ENCODE measurements around the gene ETV3. TPM values are rescaled to one million over a fixed set of nuclear protein-coding genes. Genes with fewer than 3 reads are reported as not detected.
"Not testable (repeated sequence)": the region's sequence is repeated elsewhere in the genome, so short reads cannot be mapped to it uniquely, and the experiment has no call there.

ETV3 gene
- total RNA-seq, 1 experiment from 2014 or later = 25.8 TPM

GRCh38 chr1:157099633-157100009, 38.6 kb downstream of the ETV3 start, which contains the start of gene ETV3L:
Gene ETV3L, minus strand, starts transcription at chr1:157099808. Its CDS starts 285 bp downstream, at chr1:157099523.
- H3K4me3 ChIP-seq (ENCODE audit: low read depth, low read length) = no peak within 1 kb of the TSS
- DNase-seq = no peak
- H3K4me1 ChIP-seq = no peaks in the 10 kb centered on the region
- Mint-ChIP-seq H3K36me3 (ENCODE audit: insufficient read depth, unreplicated experiment) (peaks cover 5% of the 10 kb centered on the region), H3K4me1 (ENCODE audit: low read depth, unreplicated experiment) (peaks cover 4% of the 10 kb centered on the region), H3K9me3 (ENCODE audit: unreplicated experiment) (no peaks in the 10 kb centered on the region), H3K27me3 (ENCODE audit: insufficient read depth, unreplicated experiment) (peaks cover 4% of the 10 kb centered on the region), H3K27ac (ENCODE audit: unreplicated experiment) (no peak within 1 kb of the TSS), H3K4me3 (ENCODE audit: unreplicated experiment) (no peak within 1 kb of the TSS)
- intact Hi-C loops (cut with micrococcal nuclease; ENCODE audit: unreplicated experiment) = no loop called here
- no peaks in the 10 kb centered on the region for H3K27me3 ChIP-seq (replicated peaks; ENCODE audit: control insufficient read depth, insufficient read depth, low read length)
- no peaks in the 10 kb centered on the region for H3K36me3 ChIP-seq (ENCODE audit: control insufficient read depth, insufficient read depth, low read length)
- no peaks in the 10 kb centered on the region for H3K9me3 ChIP-seq
- TF ChIP-seq CTCF (IDR thresholded peaks at IDR 0.05; ENCODE audit: insufficient read depth in 1 of 2, low read depth in 1 of 2, low read length in 1 of 2, severe bottlenecking in 1 of 2, unreplicated experiment in 1 of 2) = no peak
- BruUV-seq (replicated peaks) = no TSS peak
- CTCF ChIA-PET = no interaction called here
- POLR2A ChIA-PET = no interaction called here

DNA sequence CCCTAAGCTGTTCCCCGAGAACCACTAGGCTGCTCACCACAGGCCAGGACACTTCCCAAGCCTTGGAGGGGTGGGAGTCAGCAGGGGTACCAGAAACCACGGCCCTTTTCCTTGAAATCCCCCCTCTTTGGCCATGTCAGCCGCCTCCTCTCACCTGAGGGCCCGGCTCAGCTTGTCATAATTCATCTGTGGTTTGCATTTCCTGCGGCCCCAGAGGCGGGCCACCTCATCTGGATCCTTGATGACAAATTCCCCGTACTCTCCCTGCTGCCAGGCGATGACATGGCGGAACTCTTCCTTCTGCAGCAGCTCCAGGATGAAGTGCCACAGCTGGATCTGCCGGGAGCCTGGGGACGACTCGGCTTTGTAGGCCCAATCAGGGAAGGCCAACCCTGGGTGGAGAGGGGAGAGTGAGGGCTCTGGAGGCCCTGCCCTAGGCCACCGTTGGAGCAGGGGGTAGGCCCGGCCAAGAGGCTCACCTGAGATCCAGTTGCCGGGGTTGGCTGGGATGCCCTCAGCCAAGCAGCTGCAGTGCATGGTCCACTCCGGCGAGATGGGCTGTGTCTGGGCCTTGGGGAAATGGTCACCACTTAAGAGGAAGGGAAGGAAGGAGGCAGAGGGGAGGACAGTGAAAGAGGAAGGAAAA, 39.1 kb downstream of the ETV3 start:
- BruUV-seq (replicated peaks); CTCF ChIA-PET; H3K9me3 Mint-ChIP-seq (ENCODE audit: unreplicated experiment); H3K27me3 Mint-ChIP-seq (ENCODE audit: insufficient read depth, unreplicated experiment); H3K4me3 ChIP-seq (ENCODE audit: low read depth, low read length); H3K27me3 ChIP-seq (replicated peaks; ENCODE audit: control insufficient read depth, insufficient read depth, low read length); intact Hi-C loops (cut with micrococcal nuclease; ENCODE audit: unreplicated experiment); POLR2A ChIA-PET; H3K36me3 ChIP-seq (ENCODE audit: control insufficient read depth, insufficient read depth, low read length); DNase-seq; H3K36me3 Mint-ChIP-seq (ENCODE audit: insufficient read depth, unreplicated experiment); H3K4me3 Mint-ChIP-seq (ENCODE audit: unreplicated experiment); H3K9me3 ChIP-seq; H3K4me1 Mint-ChIP-seq (ENCODE audit: low read depth, unreplicated experiment); H3K4me1 ChIP-seq; H3K27ac Mint-ChIP-seq (ENCODE audit: unreplicated experiment): not testable (repeated sequence)

DNA sequence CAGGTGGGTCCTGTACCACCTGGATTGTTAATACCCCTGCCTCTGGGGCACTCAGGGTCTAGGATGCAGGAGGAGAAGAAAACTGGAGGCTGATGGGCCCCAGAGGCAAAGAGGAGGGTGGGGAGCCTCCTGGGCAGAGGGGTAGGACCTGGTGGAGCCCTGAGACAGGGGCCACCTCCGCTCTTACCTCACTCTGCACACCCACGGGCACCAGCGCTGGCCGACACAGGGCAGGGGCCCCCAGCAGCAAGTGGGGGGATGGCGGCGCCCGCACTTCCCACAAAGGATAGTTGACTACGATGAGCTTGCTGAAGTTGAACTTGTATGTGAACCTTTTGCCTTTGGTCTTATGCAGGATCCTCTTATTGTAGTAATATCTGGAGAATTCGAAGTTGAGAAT, 39.7 kb downstream of the ETV3 start:
- Mint-ChIP-seq H3K27me3 (ENCODE audit: insufficient read depth, unreplicated experiment) (peaks cover 2% of the 10 kb centered on the region), H3K4me1 (ENCODE audit: low read depth, unreplicated experiment) (no peaks in the 10 kb centered on the region), H3K4me3 (ENCODE audit: unreplicated experiment) (no peak overlapping the region), H3K36me3 (ENCODE audit: insufficient read depth, unreplicated experiment) (peaks cover 5% of the 10 kb centered on the region), H3K27ac (ENCODE audit: unreplicated experiment) (no peak overlapping the region), H3K9me3 (ENCODE audit: unreplicated experiment) (no peaks in the 10 kb centered on the region)
- ChIA-PET CTCF (no interaction called here), POLR2A (no interaction called here)
- Histone ChIP-seq H3K9me3 (no peaks in the 10 kb centered on the region), H3K27me3 (replicated peaks; ENCODE audit: control insufficient read depth, insufficient read depth, low read length) (no peaks in the 10 kb centered on the region), H3K4me3 (ENCODE audit: low read depth, low read length) (no peak overlapping the region), H3K36me3 (ENCODE audit: control insufficient read depth, insufficient read depth, low read length) (no peaks in the 10 kb centered on the region), H3K4me1 (no peaks in the 10 kb centered on the region)
- no TSS peak for BruUV-seq (replicated peaks)
- intact Hi-C loops (cut with micrococcal nuclease; ENCODE audit: unreplicated experiment) = no loop called here
- no peak for TF ChIP-seq CTCF (IDR thresholded peaks at IDR 0.05; ENCODE audit: insufficient read depth in 1 of 2, low read depth in 1 of 2, low read length in 1 of 2, severe bottlenecking in 1 of 2, unreplicated experiment in 1 of 2)
- no peak for DNase-seq

DNA sequence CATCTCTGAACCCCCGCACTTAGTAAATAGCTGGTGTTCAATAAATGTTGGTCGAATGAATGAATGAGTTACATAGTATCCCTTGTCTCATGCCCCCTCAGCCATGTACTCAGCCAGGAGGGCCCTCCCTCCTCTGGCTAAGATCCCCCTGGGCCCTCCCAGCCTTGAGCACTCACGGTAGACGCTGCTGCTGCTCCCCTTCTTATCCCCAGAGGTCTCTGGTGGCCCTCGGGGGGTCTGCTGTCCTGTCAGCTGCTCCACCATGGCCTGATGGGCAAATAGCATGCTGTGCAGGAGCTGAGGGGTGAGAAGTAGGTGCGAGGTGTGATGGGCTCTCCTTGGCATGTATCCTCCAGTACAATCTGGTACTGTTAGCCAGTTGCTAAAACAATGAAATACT, 40.5 kb downstream of the ETV3 start:
- H3K36me3 Mint-ChIP-seq (ENCODE audit: insufficient read depth, unreplicated experiment) = peaks cover 5% of the 10 kb centered on the region

More for the DNA sequence above, 40.5 kb downstream of the ETV3 start:
- no peak for TF ChIP-seq CTCF (IDR thresholded peaks at IDR 0.05; ENCODE audit: insufficient read depth in 1 of 2, low read depth in 1 of 2, low read length in 1 of 2, severe bottlenecking in 1 of 2, unreplicated experiment in 1 of 2)
- Histone ChIP-seq H3K27me3 (replicated peaks; ENCODE audit: control insufficient read depth, insufficient read depth, low read length) (no peaks in the 10 kb centered on the region), H3K4me3 (ENCODE audit: low read depth, low read length) (no peak overlapping the region), H3K4me1 (no peaks in the 10 kb centered on the region), H3K9me3 (no peaks in the 10 kb centered on the region), H3K36me3 (ENCODE audit: control insufficient read depth, insufficient read depth, low read length) (no peaks in the 10 kb centered on the region)
- no TSS peak for BruUV-seq (replicated peaks)
- no peak for DNase-seq
- no peaks in the 10 kb centered on the region for H3K4me1 Mint-ChIP-seq (ENCODE audit: low read depth, unreplicated experiment)
- no peak overlapping the region for H3K4me3 Mint-ChIP-seq (ENCODE audit: unreplicated experiment)
- H3K27me3 Mint-ChIP-seq (ENCODE audit: insufficient read depth, unreplicated experiment) = peaks cover 2% of the 10 kb centered on the region
- H3K27ac Mint-ChIP-seq (ENCODE audit: unreplicated experiment) = no peak overlapping the region
- ChIA-PET CTCF (no interaction called here), POLR2A (no interaction called here)
- intact Hi-C loops (cut with micrococcal nuclease; ENCODE audit: unreplicated experiment) = no loop called here
- H3K9me3 Mint-ChIP-seq (ENCODE audit: unreplicated experiment) = no peaks in the 10 kb centered on the region

Data from Caco-2 (cell line).